ENCODE measurements around the gene ATP9B.

DNA sequence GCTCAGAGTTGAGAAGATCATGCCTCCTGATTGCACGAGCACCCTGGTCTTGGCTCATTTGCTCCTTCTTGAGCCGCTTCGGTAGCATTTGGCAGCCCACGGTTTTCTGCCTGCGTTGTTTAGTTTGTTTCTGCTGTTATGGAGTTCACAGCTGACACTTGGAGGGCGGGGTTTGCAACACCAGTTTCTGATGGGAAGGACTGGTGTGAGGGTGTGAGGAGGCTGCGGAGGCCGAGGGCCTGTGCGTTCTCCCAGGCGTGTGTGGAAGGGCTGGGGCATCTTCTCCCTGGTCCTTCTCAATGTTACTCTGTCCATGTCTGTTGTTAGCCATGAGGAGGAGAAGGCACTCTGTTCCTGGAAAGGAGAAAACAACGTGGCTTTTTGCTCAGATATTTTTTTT lies 349.4 kb downstream of the ATP9B start:
- TF ChIP-seq POLR2AphosphoS5 (IDR thresholded peaks at IDR 0.05; ENCODE audit: low read depth, low read length) (no peak), POLR2A (IDR thresholded peaks at IDR 0.05; ENCODE audit: low read depth, low read length) (no peak), TAF1 (IDR thresholded peaks at IDR 0.05; ENCODE audit: low read depth, low read length) (no peak)

Data from GM12891 (cell line).